Fibroblast of skin of right quadriceps (primary cell): ENCODE data around the gene ANGEL2.

Source experiments
- DNase-seq: peaks from one replicate; pipeline ENCODE4 v3.0.0-alpha.2; 2013

Gene ANGEL2

DNA sequence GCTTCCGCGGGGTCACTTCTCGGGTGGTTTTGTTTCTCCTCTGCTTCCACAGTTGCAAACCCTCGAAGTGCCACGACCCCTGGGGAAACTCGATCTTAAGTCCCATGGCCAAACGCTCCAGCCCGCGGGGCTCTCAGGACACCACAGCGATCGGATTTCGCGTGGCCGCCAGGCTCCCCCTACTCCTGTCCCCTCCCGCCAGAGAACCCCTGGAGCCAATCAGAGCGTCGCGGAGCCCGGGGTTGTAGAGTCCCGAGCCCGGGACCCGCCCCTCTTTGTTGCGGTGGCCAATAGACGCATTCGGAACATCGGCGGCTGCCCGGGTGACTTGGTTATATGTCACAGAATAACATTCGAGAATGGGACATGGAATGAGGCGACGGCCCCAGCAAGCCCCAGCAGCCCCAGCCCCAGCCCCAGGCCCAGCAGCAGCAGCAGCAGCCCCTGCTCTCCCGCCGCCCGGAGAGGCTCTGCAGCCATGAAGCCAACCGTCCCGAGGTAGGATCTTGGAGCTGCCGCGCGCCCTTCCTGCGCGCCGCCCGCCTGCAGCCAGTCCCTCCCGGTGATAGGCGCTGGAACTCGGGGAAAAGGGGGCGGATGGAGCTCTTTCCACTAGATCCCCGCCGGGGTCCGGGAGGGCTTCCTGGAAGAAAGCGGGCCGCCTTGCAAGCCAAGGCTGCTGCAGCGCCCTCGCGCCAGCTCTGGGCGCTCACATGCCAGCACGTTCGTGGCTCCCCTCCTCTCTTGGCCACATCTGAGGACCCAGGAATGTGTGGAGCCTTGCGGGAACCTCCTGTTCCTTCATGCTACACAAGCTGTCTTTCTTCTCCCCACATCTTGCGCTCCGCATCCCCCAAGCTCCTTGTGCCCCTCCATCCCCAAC, 65.2 kb downstream of the ANGEL2 start, which contains the start of gene VASH2:
TSS of gene VASH2 (plus strand) at position 299 of the 883 bp plus-strand sequence. CDS start 1,002 bp downstream, outside the sequence.
- peak; percentile 82 for DNase-seq

DNA sequence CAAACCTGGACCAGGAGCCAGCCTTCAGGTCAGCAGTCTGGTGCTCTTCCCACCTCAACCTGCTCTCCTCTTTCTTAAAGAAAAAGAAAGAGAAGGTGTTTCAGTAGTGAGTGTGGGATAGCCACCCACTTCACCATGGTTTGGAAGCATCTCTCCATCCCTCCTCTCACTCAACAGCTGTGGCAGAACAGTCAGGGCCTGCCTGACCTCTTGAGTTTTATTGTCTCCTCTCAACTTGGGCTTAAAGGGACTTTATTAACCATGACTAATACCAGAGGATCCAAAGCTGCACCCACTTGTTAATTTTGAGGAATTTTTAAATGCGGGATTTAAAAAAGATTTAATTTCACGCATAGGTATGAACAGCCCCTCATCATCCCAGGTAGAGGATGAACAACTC, 65.9 kb downstream of the ANGEL2 start:
- DNase-seq, result no peak

DNA sequence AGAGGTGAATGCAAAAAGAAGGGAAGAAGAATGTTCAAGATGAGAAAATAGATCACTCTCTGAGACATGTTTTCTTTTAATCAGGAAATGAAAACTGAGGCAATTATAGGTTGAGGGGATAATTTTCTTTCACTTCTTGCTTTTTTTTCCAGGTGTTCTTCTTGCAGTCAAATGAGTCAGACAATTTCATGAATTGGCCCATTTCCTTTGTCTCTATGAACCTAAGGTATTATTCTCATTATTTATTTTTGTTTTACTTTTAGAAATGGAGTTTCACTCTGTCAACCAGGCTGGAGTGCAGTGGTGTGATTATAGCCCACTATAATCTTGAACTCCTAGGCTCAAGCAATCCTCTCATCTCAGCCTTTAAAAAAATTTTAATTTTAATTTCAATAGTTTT, 68.8 kb downstream of the ANGEL2 start:
- no peak for DNase-seq

DNA sequence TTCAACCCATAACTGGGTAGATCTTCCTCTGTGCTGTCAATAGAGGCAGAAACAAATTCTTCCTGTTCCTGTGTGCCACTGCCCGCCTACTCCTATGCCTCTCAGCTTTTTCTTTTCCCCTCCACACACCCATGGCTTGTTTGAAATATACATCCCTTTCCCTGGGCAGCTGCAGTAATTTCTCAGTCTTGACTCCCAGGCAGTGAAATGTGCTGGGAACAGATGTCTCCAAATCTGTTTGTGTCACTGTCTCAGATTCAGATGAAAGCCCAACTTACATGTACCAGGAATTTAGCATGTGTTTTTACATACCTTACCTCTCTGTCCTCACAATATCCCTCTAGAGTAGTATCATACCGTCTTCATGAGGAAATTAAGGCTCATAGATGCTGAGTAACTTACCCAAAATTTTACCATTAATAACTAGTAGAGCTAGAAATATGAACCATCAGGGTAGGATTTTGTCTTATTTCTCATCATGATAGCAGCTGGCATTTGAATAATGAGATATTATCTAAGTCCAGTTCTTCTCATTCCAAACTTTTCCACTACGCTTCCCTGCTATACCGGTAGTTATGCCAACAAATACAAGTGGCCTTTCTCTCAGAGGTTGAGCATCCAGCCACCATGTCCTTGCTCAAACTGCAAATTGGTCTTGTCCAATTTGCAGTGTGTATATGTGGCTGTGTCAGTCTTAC, 70.1 kb downstream of the ANGEL2 start:
- no peak for DNase-seq

DNA sequence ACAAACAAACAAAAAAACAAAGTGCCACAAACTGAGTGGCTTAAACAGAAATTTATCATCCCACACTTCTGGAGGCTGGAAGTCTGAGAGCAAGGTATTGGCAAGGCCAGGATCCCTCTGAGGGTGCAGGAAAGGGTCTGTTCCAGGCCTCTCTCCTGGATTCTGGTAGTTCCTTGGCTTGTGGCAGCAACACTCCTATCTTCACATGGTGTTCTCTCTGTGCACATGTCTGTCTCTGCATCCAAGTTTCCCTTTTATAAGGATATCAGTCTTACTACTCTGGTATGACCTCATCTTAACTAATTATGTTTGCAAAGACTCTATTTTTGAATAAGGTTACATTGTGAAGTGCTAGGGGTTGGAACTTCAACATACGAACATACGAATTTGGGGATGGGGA, 70.6 kb downstream of the ANGEL2 start:
- no peak for DNase-seq

DNA sequence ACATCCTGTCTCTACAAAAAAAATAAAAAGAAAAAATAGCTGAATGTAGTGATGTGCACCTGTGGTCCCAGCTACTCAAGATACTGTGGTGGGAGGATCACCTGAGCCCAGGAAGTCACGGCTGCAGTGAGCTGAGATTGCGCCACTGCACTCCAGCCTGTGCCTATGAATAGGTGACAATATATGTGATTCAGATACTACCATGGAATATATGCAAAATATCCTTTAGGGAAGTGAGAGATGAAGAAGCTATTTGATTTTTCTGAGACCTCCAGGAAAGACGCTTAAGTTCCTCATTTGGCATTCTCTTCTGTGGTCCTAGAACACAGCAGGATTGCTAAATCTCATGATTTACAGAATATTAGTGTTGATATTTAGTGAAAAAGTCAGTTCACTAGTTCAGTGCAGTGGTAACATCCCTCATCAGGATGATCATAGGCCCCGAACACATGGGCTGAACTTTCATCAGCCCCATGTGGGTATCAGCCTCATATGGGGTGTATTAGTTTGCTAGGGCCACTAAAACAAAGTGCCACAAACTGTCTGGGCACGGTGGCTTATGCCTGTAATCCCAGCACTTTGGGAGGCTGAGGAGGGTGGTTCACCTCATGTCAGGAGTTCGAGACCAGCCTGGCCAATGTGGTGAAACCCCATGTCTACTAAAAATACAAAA, 71.3 kb downstream of the ANGEL2 start:
- no peak for DNase-seq

DNA sequence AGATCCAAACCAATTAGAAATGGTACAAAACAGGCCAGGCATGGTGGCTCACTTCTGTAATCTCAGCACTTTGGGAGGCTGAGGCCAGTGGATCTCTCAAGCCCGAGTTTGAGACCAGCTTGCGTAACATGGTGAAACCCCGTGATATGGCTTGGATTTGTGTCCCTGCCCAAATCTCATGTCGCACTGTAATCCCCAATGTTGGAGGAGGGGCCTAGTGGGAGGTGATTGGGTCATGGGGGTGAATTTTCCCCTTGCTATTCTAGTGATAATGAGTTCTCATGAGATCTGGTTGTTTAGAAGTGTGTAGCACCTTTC, 72.3 kb downstream of the ANGEL2 start:
- no peak for DNase-seq

DNA sequence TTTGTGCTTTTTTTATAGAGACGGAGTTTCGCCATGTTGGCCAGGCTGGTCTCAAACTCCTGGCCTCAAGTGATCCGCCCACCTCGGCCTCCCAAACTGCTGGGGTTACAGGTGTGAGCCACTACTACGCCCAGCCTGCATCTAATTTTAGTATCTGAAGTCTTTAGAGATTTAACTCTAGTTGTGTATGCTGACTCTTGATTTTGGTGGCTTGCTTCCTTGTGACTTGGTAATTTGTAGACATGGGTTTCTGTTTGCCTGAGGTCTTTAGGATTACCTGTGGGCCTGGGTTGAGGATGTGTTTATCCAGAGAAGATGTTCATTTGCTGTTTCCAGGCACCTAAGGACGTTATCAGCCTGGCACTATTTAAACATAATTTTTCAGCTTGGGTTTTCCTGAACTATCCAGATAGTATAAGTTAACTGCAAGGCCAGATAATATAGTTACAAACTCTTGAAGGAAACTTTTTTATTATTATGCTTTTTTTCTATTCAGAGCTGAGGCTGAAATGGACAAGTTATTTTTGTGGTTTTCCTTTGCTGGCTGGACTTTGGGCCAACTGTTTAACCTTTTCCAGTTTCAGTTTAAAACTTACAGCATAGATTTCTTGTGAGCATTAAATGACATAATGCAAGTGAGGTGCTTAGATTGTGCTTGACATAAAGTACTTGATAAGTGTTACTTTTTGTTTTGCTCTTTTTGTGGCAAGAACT, 72.8 kb downstream of the ANGEL2 start:
- DNase-seq, result no peak
